ENCODE results near the gene GNG13.
A peak's percentile ranks its signal among the peaks of the same experiment; 100 is the strongest.

Gene GNG13

DNA sequence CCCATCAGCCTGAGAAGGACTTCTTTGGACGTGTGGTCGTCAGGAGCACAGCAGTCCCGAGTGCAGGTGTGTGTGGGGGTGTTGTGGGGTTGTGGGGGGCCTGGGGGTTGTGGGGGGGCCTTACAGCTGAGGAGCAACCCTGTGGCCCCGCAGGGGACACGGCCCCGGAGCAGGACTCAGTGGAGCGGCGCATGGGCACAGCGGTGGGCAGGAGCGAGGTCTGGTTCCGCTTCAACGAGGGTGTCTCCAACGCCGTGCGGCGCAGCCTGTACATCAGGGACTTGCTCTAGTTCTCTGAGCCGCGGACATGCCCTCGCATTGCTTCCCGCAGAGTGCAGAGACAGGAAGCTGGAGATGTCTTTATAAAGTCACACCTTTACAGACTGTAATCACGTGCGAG lies 2.8 kb downstream of the GNG13 start:
- no peak for TF ChIP-seq NFIC (IDR thresholded peaks at IDR 0.05)

DNA sequence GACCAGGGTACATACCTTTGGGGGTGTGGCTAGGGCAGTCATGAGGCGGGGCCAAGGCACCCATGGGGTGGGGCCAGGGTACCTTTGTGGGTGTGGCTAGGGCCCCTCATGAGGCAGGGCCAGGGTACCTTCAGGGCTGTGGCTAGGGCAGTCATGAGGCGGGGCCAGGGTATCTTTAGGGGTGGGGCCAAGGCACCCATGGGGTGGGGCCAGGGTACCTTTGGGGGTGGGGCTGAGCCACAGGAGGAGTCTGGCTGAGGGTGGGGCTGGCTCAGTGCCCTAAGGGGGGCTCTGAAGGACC lies 3.5 kb downstream of the GNG13 start:
- TF ChIP-seq CREB1 (IDR thresholded peaks at IDR 0.05; ENCODE audit: low read depth) (no peak), YY1 (IDR thresholded peaks at IDR 0.05; ENCODE audit: low read depth) (no peak), EP300 (IDR thresholded peaks at IDR 0.05; ENCODE audit: borderline replicate concordance) (no peak), FOXM1 (IDR thresholded peaks at IDR 0.05; ENCODE audit: borderline replicate concordance, low read depth) (no peak), TEAD4 (IDR thresholded peaks at IDR 0.05) (no peak), CEBPB (IDR thresholded peaks at IDR 0.05) (no peak), EGR1 (IDR thresholded peaks at IDR 0.05) (no peak), TCF12 (IDR thresholded peaks at IDR 0.05; ENCODE audit: low read depth) (no peak), ZBTB7A (IDR thresholded peaks at IDR 0.05; ENCODE audit: low read depth) (no peak), TAF1 (IDR thresholded peaks at IDR 0.05; ENCODE audit: low read depth) (no peak), NFIC (IDR thresholded peaks at IDR 0.05) (no peak)
- TF ChIP-seq, protein P1, sequence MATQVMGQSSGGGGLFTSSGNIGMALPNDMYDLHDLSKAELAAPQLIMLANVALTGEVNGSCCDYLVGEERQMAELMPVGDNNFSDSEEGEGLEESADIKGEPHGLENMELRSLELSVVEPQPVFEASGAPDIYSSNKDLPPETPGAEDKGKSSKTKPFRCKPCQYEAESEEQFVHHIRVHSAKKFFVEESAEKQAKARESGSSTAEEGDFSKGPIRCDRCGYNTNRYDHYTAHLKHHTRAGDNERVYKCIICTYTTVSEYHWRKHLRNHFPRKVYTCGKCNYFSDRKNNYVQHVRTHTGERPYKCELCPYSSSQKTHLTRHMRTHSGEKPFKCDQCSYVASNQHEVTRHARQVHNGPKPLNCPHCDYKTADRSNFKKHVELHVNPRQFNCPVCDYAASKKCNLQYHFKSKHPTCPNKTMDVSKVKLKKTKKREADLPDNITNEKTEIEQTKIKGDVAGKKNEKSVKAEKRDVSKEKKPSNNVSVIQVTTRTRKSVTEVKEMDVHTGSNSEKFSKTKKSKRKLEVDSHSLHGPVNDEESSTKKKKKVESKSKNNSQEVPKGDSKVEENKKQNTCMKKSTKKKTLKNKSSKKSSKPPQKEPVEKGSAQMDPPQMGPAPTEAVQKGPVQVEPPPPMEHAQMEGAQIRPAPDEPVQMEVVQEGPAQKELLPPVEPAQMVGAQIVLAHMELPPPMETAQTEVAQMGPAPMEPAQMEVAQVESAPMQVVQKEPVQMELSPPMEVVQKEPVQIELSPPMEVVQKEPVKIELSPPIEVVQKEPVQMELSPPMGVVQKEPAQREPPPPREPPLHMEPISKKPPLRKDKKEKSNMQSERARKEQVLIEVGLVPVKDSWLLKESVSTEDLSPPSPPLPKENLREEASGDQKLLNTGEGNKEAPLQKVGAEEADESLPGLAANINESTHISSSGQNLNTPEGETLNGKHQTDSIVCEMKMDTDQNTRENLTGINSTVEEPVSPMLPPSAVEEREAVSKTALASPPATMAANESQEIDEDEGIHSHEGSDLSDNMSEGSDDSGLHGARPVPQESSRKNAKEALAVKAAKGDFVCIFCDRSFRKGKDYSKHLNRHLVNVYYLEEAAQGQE (IDR thresholded peaks at IDR 0.05; ENCODE audit: low read depth) = no peak
- TF ChIP-seq, protein P2, sequence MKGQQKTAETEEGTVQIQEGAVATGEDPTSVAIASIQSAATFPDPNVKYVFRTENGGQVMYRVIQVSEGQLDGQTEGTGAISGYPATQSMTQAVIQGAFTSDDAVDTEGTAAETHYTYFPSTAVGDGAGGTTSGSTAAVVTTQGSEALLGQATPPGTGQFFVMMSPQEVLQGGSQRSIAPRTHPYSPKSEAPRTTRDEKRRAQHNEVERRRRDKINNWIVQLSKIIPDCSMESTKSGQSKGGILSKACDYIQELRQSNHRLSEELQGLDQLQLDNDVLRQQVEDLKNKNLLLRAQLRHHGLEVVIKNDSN (IDR thresholded peaks at IDR 0.05) = no peak
- TF ChIP-seq, protein P3, sequence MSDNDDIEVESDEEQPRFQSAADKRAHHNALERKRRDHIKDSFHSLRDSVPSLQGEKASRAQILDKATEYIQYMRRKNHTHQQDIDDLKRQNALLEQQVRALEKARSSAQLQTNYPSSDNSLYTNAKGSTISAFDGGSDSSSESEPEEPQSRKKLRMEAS (IDR thresholded peaks at IDR 0.05) = no peak

DNA sequence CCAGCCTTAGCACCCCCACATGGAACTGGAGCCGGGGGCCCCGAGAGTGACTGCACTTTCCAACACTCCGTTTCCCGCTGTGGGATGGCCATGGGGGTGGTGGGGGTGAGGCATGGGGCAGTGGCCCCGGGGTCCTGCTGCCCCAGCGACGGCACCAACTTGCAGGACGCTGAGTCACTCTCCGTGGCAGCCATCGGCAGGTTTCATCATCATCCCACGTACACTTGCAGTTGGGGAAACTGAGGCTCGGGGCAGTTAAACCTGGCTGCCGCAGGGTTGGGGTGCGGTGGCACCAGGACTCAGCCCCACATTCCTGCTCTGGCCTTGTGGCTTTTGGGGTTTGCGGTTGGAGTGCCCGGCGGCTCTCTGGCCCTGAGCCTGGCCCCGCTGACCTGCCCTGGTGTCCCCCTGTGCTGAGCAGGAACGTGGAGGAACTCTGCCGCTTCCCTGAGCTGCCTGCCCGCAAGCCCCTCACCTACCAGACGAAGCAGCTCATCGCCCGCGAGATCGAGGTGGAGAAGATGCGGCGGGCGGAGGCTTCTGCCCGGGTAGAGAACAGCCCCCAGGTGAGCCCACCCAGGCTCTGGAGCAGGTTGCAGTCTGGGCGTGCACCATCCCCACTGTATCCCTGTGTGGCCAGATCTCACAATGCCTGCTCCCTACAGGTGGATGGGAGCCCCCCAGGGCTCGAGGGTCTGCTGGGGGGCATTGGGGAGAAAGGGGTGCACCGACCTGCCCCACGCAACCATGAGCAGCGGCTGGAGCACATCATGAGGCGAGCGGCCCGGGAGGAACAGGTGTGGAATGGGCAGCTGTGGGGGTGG lies 4.0 kb downstream of the GNG13 start:
- no peak for TF ChIP-seq NFIC (IDR thresholded peaks at IDR 0.05)
- no peak for TF ChIP-seq EGR1 (IDR thresholded peaks at IDR 0.05)
- TF ChIP-seq, protein P3 (IDR thresholded peaks at IDR 0.05) = no peak
- TF ChIP-seq CEBPB (IDR thresholded peaks at IDR 0.05) = no peak
- TF ChIP-seq FOXM1 (IDR thresholded peaks at IDR 0.05; ENCODE audit: borderline replicate concordance, low read depth) = no peak
- TF ChIP-seq TEAD4 (IDR thresholded peaks at IDR 0.05) = no peak
- TF ChIP-seq, protein P1 (IDR thresholded peaks at IDR 0.05; ENCODE audit: low read depth) = no peak
- no peak for TF ChIP-seq TAF1 (IDR thresholded peaks at IDR 0.05; ENCODE audit: low read depth)

DNA sequence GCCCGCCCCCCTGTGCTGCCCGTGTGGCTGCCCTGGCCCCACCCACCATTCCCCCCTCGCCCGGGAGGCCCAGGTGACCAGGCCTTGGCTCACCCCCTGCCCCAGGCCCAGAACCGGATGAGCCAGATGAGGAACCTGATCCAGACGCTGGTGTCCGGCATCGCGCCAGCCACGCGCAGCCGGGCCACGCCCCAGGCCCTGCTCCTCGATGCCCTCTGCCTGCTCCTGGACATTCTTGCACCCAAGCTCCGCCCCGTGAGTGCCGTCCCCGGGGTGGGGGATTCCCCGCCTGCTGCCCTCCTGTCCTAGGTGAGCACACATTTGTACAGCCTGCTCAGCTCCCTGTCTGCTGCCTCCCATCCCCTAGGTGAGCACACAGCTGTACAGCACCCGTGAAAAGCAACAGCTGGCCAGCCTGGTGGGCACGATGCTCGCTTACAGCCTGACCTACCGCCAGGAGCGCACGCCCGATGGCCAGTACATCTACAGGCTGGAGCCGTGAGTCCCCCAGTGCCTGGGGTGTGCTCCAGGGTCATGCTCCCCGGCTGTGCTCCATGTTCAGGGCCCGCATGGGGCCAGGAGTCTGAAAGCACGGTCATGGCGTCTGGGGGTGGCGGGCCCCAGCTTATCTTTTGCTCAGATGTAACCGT lies 4.8 kb downstream of the GNG13 start:
- TF ChIP-seq EP300 (IDR thresholded peaks at IDR 0.05; ENCODE audit: borderline replicate concordance) (peak; percentile 60; the same call in 1 of the 2 replicates), EGR1 (IDR thresholded peaks at IDR 0.05) (no peak), RAD21 (IDR thresholded peaks at IDR 0.05; ENCODE audit: low read depth) (no peak; the same call in 1 of the 2 replicates), TCF12 (IDR thresholded peaks at IDR 0.05; ENCODE audit: low read depth) (peak; percentile 91; the same call in 1 of the 2 replicates), FOXM1 (IDR thresholded peaks at IDR 0.05; ENCODE audit: borderline replicate concordance, low read depth) (no peak), TEAD4 (IDR thresholded peaks at IDR 0.05) (peak; percentile 71), ZBTB7A (IDR thresholded peaks at IDR 0.05; ENCODE audit: low read depth) (0 out of 2 replicates have a peak, but pooled peaks have one; percentile 5), CEBPB (IDR thresholded peaks at IDR 0.05) (no peak), NFIC (IDR thresholded peaks at IDR 0.05) (peak; percentile 93), YY1 (IDR thresholded peaks at IDR 0.05; ENCODE audit: low read depth) (no peak)
- TF ChIP-seq, protein P3 (IDR thresholded peaks at IDR 0.05) = peak; percentile 88
- TF ChIP-seq, protein P1 (IDR thresholded peaks at IDR 0.05; ENCODE audit: low read depth) = no peak
- TF ChIP-seq, protein P2 (IDR thresholded peaks at IDR 0.05) = peak; percentile 73

All from Ishikawa (cell line).